GM12801 (cell line): ENCODE results near the gene LSR.

Experiments used
- CTCF ChIP-seq: IDR thresholded peaks from one replicate; pipeline ENCODE4 v1.5.1; 2011; ENCODE audit warnings: control low read depth; ENCODE audit not compliant: insufficient read length; ENCODE audit errors: extremely low read depth

The LSR gene

GRCh38 chr19:35206855-35207254 is 41.9 kb upstream of the LSR start:
- TF ChIP-seq CTCF, result no peak

DNA sequence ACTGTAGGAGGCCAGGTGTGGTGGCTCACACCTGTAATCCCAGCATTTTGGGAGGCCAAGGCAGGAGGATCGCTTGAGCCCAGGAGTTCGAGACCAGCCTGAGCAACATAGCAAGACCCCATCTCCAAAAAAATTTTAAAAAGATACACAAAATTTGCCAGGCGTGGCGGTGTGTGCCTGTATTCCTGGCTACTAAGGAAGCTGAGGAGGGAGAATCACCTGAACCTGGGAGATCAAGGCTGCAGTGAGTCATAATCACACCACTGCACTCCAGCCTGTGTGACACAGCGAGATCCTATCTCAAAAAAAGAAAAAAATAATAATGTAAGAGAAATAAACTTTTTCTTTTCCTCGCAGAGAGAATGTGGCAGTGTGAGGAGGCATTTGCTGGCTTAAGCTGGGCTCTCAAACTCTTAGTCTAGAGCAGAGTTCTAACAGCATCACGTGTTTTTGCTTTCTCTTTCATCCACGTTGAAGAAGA is 41.4 kb upstream of the LSR start:
- no peak for TF ChIP-seq CTCF

DNA sequence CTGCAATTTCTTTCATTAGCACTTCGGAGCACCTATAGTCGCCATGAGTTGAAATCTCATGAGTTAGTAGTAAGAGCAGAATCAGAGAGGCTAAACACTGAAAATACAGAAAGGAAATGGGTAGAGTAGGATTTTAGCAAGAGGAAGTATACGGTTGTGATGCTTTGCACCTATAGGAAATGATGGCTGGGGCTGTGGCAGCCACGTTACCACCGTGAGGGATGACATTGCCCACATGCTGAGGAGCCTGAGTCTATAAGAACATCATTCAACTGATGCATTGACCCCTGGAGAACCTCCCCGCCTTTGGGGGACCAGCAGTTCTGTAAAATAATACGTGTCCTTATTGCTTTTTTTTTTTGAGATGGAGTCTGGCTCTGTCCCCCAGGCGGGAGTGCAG is 40.7 kb upstream of the LSR start:
- TF ChIP-seq CTCF, result no peak

DNA sequence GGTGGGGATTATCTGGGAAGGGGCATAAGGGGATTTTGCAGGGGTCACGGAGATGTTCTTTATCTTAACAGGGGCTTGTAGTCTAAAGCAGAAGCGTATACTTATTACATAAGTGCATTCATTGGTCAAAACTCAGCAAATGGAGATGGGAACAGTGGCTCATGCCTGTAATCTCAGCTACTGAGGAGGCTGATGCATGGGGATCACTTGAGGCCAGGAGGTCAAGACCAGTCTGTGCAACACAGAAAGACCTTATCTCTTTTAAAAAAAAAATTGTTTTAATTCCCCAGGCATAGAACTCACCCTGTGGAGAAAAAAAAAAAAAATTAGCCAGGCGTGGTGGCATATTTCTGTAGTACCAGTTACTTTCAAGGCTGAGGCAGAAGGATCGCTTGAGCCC is 39.2 kb upstream of the LSR start:
- TF ChIP-seq CTCF, result no peak

DNA sequence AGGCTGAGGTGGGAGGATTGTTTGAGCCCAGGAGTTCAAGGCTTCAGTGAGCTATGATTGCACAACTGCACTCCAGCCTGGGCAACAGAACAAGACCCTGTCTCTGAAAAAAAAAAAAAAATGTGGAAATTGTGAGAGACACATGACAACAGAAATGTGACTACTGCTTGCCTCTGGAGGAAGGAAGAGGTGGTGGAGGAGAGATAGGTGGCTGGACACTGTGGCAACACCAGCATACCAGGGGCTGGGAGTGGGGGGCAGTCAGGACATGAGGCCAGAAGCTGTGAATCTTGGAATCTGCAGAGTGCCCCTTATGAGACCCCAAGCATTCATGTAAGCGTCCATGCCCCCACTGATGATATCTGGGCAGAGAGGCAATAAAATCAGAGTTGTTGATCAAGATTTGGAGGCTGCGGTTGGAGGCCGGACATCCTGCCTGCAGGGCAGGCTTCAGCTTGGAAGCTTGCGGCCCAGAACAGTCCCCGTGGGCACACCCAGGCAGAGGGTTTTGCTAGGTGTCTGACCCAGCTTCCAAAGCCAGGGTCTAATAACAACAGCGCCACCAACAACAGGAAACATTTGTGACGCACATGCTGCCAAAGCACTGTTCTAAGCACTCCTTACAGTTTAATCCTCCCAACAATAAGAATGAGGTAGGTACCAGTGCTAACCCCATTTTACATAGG is 37.1 kb upstream of the LSR start:
- TF ChIP-seq CTCF, result no peak

DNA sequence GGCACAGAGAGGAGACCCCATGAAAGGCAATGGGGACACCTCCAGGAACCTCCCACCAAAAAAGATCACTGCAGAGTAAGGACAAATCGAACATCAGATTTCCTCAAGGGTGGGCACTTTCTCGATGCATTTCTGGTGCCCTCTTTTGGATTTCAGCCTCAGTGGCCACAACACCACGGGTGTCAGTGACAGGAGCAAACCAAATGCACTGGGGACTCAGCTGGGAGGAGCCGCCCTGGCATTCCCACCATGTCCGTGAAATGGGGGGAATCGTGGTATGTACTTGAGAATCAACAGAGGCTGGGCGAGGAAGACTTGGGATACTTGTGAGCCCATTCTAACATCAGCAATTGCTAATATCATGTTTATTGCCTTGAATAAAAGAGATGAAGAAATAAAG is 36.6 kb upstream of the LSR start:
- TF ChIP-seq CTCF, result no peak

DNA sequence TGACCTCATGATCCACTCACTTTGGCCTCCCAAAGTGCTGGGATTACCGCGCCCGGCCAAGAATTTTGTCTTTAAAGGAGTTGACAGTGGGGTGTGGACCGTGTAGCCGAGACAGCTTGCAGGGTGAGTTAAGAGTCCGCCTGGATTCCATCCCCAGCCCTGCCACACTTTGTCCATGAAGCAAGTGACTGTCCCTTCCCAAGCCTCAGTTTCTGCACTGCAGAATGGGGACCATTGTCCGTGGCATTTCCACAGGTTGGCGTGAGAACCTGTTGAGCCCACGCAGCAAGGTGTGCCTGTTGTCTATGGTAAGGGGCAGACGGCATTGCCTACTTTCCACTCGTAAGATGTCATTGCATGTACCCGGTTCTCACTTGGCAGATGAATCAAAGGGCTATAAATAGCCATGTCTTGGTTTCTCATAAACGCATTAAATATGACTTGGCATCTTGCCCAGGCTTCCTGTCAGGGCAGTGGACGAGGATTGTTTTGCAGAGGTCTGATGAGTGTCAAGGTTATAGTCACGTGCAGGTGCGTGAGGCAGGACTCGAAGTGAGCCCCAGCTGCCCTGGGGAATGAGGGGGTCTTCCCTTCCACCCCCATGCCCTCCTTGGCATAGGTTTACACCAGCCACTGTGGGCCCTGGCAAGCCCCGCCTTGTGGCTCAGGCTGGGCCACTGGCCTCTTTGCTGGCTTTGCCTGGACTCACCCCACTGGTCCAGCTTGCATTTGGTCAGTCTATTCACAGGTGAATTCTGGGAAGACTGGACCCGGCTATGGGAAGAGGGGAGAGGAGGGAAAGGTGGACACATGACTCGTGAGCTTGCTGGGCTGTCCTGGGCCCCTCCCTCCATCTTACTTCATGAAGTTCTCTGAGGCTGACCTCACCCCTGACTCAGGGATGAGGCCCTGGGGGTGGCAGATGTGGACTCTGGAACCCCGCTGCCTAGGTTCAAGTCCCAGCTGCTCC is 34.9 kb upstream of the LSR start:
- TF ChIP-seq CTCF, result no peak
